ENCODE data around the gene PSD2. TPM values are rescaled to one million over a fixed set of nuclear protein-coding genes. Genes with fewer than 3 reads are reported as not detected.

PSD2 gene
- total RNA-seq, 1 experiment from 2014 or later: 0.22 TPM

DNA sequence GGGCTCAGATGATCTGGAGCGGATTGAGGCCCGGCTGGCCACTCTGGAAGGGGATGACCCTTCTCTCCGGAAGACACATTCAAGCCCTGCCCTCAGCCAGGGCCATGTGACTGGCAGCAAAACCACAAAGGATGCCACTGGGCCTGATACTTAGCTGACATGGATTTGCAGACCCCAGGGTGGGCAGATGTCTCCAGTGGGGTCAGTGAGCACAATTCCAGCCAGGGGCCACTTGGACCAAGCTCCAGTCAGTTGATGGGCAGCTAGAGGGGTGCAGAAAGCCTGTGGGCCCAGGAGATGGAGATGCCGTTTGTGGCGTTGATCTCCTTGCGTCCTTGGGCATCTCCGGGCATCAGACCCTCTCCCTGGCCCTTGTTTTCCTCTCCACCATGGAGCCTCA is 46.7 kb downstream of the PSD2 start:
- Histone ChIP-seq H2AK5ac (ENCODE audit: insufficient read length, low read length) (no peak overlapping the region), H4K5ac (ENCODE audit: insufficient read length, low read depth, low read length) (no peak overlapping the region), H3K9ac (ENCODE audit: extremely low read depth, insufficient read length, low read length) (no peak overlapping the region), H3K27ac (ENCODE audit: insufficient read length, low read depth, low read length) (no peak overlapping the region), H2BK20ac (ENCODE audit: low read depth, low read length, poor library complexity, severe bottlenecking) (no peak overlapping the region), H3T11ph (ENCODE audit: low read length) (no peak overlapping the region), H2BK120ac (ENCODE audit: low read depth, low read length, poor library complexity, severe bottlenecking) (no peak overlapping the region), H4K8ac (replicated peaks; ENCODE audit: insufficient read length, low read depth, low read length) (no peak overlapping the region), H2AFZ (ENCODE audit: low read length) (no peak overlapping the region), H3K4ac (ENCODE audit: low read depth, low read length) (no peak overlapping the region), H3K79me2 (ENCODE audit: insufficient read depth, low read length) (no peaks in the 10 kb centered on the region), H3K18ac (ENCODE audit: insufficient read length, low read depth, low read length) (no peak overlapping the region), H3K23me2 (ENCODE audit: insufficient read length, low read depth, low read length, poor library complexity, severe bottlenecking) (no peaks in the 10 kb centered on the region), H3K14ac (ENCODE audit: insufficient read depth, low read length) (no peak overlapping the region), H3K79me1 (ENCODE audit: insufficient read depth, low read depth, low read length, poor library complexity, severe bottlenecking) (no peaks in the 10 kb centered on the region), H3K27me3 (ENCODE audit: insufficient read depth, low read length) (peaks cover 9% of the 10 kb centered on the region; the same call in 1 of the 2 replicates), H3K4me2 (ENCODE audit: insufficient read depth, insufficient read length, low read length) (no peak overlapping the region), H2BK5ac (ENCODE audit: insufficient read length, low read length) (no peak overlapping the region), H3K56ac (ENCODE audit: insufficient read length, low read depth, low read length) (no peak overlapping the region), H3K4me1 (ENCODE audit: insufficient read depth, low read length) (no peaks in the 10 kb centered on the region), H3K9me3 (ENCODE audit: control insufficient read depth, low read depth, low read length) (no peaks in the 10 kb centered on the region), H4K20me1 (ENCODE audit: control insufficient read depth, insufficient read depth, insufficient read length) (no peaks in the 10 kb centered on the region), H2BK15ac (ENCODE audit: low read depth, low read length) (no peak overlapping the region), H2BK12ac (ENCODE audit: insufficient read length, low read depth, low read length) (no peak overlapping the region), H4K91ac (ENCODE audit: insufficient read length, low read depth, low read length) (no peak overlapping the region), H3K23ac (ENCODE audit: insufficient read length, low read depth, low read length) (no peak overlapping the region)
- Mint-ChIP-seq H3K9me3 (no peaks in the 10 kb centered on the region), H3K4me1 (peaks cover 3 to 5% of the 10 kb centered on the region in 2 experiments), H3K27ac (no peak overlapping the region; a peak in 1 of 7 replicates), H3K36me3 (ENCODE audit: insufficient read depth in 1 of 3, low read depth in 3 of 3) (no peaks in the 10 kb centered on the region), H3K27me3 (ENCODE audit: low read depth) (peaks cover 54% of the 10 kb centered on the region), H3K4me3 (no peak overlapping the region)
- DNase-seq: no peak
- no CpG with 5 or more reads among the region's 7 CpGs for WGBS (ENCODE audit: extremely low coverage, insufficient read length, low lambda C conversion rate)
- TF ChIP-seq, protein P1, sequence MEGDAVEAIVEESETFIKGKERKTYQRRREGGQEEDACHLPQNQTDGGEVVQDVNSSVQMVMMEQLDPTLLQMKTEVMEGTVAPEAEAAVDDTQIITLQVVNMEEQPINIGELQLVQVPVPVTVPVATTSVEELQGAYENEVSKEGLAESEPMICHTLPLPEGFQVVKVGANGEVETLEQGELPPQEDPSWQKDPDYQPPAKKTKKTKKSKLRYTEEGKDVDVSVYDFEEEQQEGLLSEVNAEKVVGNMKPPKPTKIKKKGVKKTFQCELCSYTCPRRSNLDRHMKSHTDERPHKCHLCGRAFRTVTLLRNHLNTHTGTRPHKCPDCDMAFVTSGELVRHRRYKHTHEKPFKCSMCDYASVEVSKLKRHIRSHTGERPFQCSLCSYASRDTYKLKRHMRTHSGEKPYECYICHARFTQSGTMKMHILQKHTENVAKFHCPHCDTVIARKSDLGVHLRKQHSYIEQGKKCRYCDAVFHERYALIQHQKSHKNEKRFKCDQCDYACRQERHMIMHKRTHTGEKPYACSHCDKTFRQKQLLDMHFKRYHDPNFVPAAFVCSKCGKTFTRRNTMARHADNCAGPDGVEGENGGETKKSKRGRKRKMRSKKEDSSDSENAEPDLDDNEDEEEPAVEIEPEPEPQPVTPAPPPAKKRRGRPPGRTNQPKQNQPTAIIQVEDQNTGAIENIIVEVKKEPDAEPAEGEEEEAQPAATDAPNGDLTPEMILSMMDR (conservative IDR thresholded peaks at IDR 0.05): no peak

All from H9 (cell line).